ENCODE results near the gene SHANK2. TPM values are rescaled to one million over a fixed set of nuclear protein-coding genes. Genes with fewer than 3 reads are reported as not detected.

SHANK2 gene
- total and polyA plus RNA-seq, 2 donors (not counting 3 experiments of a cell fraction or from before 2014, with no cell fraction given), result not detected

DNA sequence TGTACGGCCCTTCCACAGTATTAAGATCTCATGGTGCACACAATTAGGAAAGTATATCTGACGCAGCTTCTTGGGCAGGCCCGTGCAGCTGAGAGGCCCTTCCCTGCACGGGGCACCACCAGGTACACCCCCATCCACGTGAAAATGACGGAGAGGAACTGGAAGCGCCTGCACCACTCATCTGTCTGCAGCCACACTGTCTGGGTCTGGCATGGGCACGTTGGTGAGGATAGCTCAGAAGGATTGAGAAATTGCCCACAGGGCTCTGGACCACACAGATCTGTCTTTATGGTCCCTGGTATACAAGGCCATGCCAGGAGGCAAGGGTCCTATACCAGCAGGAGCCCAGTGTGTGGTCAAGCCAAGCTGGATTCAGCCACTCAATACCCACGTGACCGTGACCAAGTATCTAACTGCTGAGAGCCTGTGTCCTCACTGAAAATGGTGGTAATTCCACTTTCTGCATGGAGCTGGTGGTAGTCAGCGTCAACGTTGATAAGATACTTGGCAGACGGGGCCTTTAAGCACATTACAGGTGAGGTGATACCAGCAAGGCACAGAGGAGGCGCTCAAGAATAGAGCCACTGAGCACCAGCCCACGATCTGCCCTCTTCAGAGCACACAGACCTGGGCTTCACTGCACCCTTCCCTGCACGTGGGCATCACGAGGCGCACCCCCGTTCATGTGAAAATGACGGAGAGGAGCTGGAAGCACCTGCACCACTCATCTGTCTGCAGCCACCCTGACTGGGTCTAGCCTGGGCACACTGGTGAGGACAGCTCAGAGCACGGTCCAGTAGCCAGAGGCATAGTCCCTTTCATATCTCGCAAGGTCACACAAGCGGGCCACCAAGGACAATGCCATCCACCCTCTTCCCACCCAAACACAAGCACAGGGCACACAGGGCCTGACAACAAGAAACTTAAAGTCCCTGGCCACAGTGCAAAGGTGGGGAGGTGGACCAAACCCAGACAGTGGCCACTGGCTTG is 28.4 kb downstream of the SHANK2 start:
- no peak for FAIRE-seq

DNA sequence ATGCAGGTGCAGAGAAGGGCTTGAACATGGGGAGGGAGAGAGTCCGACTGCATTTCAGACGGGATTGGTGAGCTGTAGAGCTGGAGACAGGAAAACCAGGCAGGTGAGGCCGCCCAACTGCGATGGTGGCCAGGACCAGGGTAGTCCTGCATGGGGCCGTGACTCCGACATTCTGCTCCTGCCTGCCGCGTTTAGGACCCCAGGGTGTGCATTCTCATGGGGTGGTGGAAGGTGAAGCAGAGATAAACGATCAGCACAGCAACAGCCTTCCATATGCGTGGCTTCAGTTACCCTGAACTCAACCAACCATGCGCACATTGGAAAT is 29.3 kb downstream of the SHANK2 start:
- H3K27me3 ChIP-seq (ENCODE audit: control insufficient read depth in 2 of 2, insufficient read depth in 2 of 2, low read length in 2 of 2), result no peaks in the 10 kb centered on the region
- FAIRE-seq (no peak), DNase-seq (ENCODE audit: low read depth, low spot score) (no peak)
- POLR2A ChIA-PET, result no interaction called here
- intact Hi-C loops (cut with micrococcal nuclease) (no loop called here), dilution Hi-C loops (cut with MboI; ENCODE audit: extremely low pct_ligation_motif_present, low sequenced_read_pairs) (no loop called here)
- H3K4me3 ChIP-seq (replicated peaks in 1 of 3; ENCODE audit: insufficient read depth in 1 of 3, low read depth in 1 of 3, low read length in 3 of 3), result no peak overlapping the region
- H4K20me1 ChIP-seq (replicated peaks; ENCODE audit: control insufficient read depth, extremely low read depth, insufficient read depth, low read length), result no peaks in the 10 kb centered on the region
- H3K27ac ChIP-seq (ENCODE audit: insufficient read depth, low read depth, low read length), result no peak overlapping the region
- no peaks in the 10 kb centered on the region for H3K79me2 ChIP-seq (ENCODE audit: control insufficient read depth, insufficient read depth, low read length)
- H3K9me1 ChIP-seq (replicated peaks; ENCODE audit: control insufficient read depth, extremely low read depth, insufficient read depth, low read length), result no peaks in the 10 kb centered on the region
- CTCF ChIA-PET, result no interaction called here
- BruUV-seq (replicated peaks), result no TSS peak
- TF ChIP-seq EZH2 (IDR thresholded peaks at IDR 0.05; ENCODE audit: borderline replicate concordance, low read depth, low read length, severe bottlenecking) (no peak), MYC (IDR thresholded peaks at IDR 0.05; ENCODE audit: low read depth, low read length) (no peak), POLR2A (IDR thresholded peaks at IDR 0.05; ENCODE audit: low read depth, low read length) (no peak), JUN (IDR thresholded peaks at IDR 0.05; ENCODE audit: borderline replicate concordance, insufficient read depth, insufficient read length, low read depth) (no peak), FOS (IDR thresholded peaks at IDR 0.05; ENCODE audit: borderline replicate concordance, insufficient read depth, low read length) (no peak), POLR2AphosphoS5 (IDR thresholded peaks at IDR 0.05; ENCODE audit: insufficient read depth, low read depth, low read length) (no peak), MAX (IDR thresholded peaks at IDR 0.05; ENCODE audit: insufficient read depth, insufficient read length) (no peak), GATA2 (IDR thresholded peaks at IDR 0.05; ENCODE audit: insufficient read depth, insufficient read length, low read depth, low read length) (no peak)
- TF ChIP-seq, protein P1, sequence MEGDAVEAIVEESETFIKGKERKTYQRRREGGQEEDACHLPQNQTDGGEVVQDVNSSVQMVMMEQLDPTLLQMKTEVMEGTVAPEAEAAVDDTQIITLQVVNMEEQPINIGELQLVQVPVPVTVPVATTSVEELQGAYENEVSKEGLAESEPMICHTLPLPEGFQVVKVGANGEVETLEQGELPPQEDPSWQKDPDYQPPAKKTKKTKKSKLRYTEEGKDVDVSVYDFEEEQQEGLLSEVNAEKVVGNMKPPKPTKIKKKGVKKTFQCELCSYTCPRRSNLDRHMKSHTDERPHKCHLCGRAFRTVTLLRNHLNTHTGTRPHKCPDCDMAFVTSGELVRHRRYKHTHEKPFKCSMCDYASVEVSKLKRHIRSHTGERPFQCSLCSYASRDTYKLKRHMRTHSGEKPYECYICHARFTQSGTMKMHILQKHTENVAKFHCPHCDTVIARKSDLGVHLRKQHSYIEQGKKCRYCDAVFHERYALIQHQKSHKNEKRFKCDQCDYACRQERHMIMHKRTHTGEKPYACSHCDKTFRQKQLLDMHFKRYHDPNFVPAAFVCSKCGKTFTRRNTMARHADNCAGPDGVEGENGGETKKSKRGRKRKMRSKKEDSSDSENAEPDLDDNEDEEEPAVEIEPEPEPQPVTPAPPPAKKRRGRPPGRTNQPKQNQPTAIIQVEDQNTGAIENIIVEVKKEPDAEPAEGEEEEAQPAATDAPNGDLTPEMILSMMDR (IDR thresholded peaks at IDR 0.05; ENCODE audit: extremely low read depth in 1 of 2, insufficient read depth in 1 of 2, low read depth in 1 of 2, low read length in 2 of 2), result no peak
- no peak overlapping the region for H3K4me2 ChIP-seq (ENCODE audit: insufficient read depth, low read length)
- H3K9me3 ChIP-seq (replicated peaks; ENCODE audit: control insufficient read depth, insufficient read depth, low read length), result no peaks in the 10 kb centered on the region
- H3K36me3 ChIP-seq (ENCODE audit: control insufficient read depth in 2 of 2, extremely low read depth in 1 of 2, insufficient read depth in 2 of 2, low read length in 2 of 2), result no peaks in the 10 kb centered on the region
- H2AFZ ChIP-seq (ENCODE audit: low read depth, low read length), result no peak overlapping the region
- H3K4me1 ChIP-seq (ENCODE audit: control insufficient read depth, extremely low read depth, insufficient read depth, low read length), result no peaks in the 10 kb centered on the region
- H3K9ac ChIP-seq (replicated peaks; ENCODE audit: extremely low read depth, insufficient read depth, low read length), result no peak overlapping the region

More for the DNA sequence above, 28.4 kb downstream of the SHANK2 start:
- dilution Hi-C loops (cut with MboI; ENCODE audit: extremely low pct_ligation_motif_present, low sequenced_read_pairs), result no loop called here
- ChIA-PET CTCF (interaction anchor here (0.6 kb wide), 1 partner anchor 146 kb away, joined by 5 read pairs; no protein-coding TSS in a partner anchor), POLR2A (no interaction called here)
- intact Hi-C loops (cut with micrococcal nuclease), result no loop called here
- H3K9ac ChIP-seq (replicated peaks; ENCODE audit: extremely low read depth, insufficient read depth, low read length), result no peak overlapping the region
- no peak overlapping the region for H3K4me3 ChIP-seq (replicated peaks in 1 of 3; ENCODE audit: insufficient read depth in 1 of 3, low read depth in 1 of 3, low read length in 3 of 3)
- H3K36me3 ChIP-seq (ENCODE audit: control insufficient read depth in 2 of 2, extremely low read depth in 1 of 2, insufficient read depth in 2 of 2, low read length in 2 of 2), result no peaks in the 10 kb centered on the region
- no peak for DNase-seq (ENCODE audit: low read depth, low spot score)
- no peak for TF ChIP-seq POLR2A (IDR thresholded peaks at IDR 0.05; ENCODE audit: low read depth, low read length)
- H2AFZ ChIP-seq (ENCODE audit: low read depth, low read length), result no peak overlapping the region
- H3K79me2 ChIP-seq (ENCODE audit: control insufficient read depth, insufficient read depth, low read length), result no peaks in the 10 kb centered on the region
- no TSS peak for BruUV-seq (replicated peaks)
- no peaks in the 10 kb centered on the region for H4K20me1 ChIP-seq (replicated peaks; ENCODE audit: control insufficient read depth, extremely low read depth, insufficient read depth, low read length)
- no peaks in the 10 kb centered on the region for H3K9me3 ChIP-seq (replicated peaks; ENCODE audit: control insufficient read depth, insufficient read depth, low read length)
- H3K9me1 ChIP-seq (replicated peaks; ENCODE audit: control insufficient read depth, extremely low read depth, insufficient read depth, low read length), result no peaks in the 10 kb centered on the region
- no peaks in the 10 kb centered on the region for H3K27me3 ChIP-seq (ENCODE audit: control insufficient read depth in 2 of 2, insufficient read depth in 2 of 2, low read length in 2 of 2)
- no peaks in the 10 kb centered on the region for H3K4me1 ChIP-seq (ENCODE audit: control insufficient read depth, extremely low read depth, insufficient read depth, low read length)
- no peak overlapping the region for H3K27ac ChIP-seq (ENCODE audit: insufficient read depth, low read depth, low read length)
- no peak overlapping the region for H3K4me2 ChIP-seq (ENCODE audit: insufficient read depth, low read length)

All from endothelial cell of umbilical vein (primary cell).